ENCODE measurements around the gene EYA4. TPM values are rescaled to one million over a fixed set of nuclear protein-coding genes. Genes with fewer than 3 reads are reported as not detected.

Gene EYA4
- total RNA-seq, 1 experiment from 2014 or later, result not detected

DNA sequence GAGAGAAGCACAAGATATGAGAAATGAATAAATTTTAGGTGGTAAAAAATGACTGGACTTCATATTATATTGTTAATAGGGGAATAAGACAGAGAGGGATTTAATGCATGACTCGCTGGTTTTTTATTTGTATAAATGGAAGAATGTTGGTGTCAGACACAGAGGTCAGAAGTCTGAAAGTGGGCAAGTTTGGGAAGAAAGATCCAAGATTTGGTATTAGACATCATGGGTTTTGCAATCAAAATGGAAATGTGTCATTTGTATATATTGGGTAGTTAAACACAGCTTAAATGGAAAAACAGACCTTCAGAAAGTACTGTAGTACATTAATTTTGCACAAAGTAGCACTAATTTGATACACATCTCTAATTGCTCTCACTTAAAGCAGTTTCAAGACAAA, 96.2 kb downstream of the EYA4 start:
- Histone ChIP-seq H3K4me1 (ENCODE audit: control insufficient read depth, insufficient read depth, low read length) (no peaks in the 10 kb centered on the region), H3K36me3 (ENCODE audit: control insufficient read depth, insufficient read depth, low read length) (no peaks in the 10 kb centered on the region), H3K27me3 (ENCODE audit: control insufficient read depth, insufficient read depth, low read length) (no peaks in the 10 kb centered on the region), H3K4me3 (ENCODE audit: low read depth in 2 of 2, low read length in 2 of 2) (no peak overlapping the region), H3K27ac (ENCODE audit: low read length) (no peak overlapping the region), H3K9me3 (ENCODE audit: control insufficient read depth, insufficient read depth, low read depth, low read length) (no peaks in the 10 kb centered on the region)
- no peak for ATAC-seq
- TF ChIP-seq TCF7L2 (IDR thresholded peaks at IDR 0.05; ENCODE audit: low read depth, low read length), result no peak
- TF ChIP-seq SIN3A (IDR thresholded peaks at IDR 0.05; ENCODE audit: borderline replicate concordance, insufficient read depth, low read depth, low read length), result no peak
- in situ Hi-C loops (cut with HindIII; ENCODE audit: low pct_unique_long_range_greater_than_20kb, low sequenced_read_pairs) (no loop called here), intact Hi-C loops (cut with micrococcal nuclease; ENCODE audit: unreplicated experiment) (no loop called here)
- DNase-seq (ENCODE audit: low read depth, low spot score), result no peak
- CTCF ChIA-PET, result no interaction called here
- BruUV-seq (replicated peaks), result no TSS peak
- POLR2A ChIA-PET, result no interaction called here

DNA sequence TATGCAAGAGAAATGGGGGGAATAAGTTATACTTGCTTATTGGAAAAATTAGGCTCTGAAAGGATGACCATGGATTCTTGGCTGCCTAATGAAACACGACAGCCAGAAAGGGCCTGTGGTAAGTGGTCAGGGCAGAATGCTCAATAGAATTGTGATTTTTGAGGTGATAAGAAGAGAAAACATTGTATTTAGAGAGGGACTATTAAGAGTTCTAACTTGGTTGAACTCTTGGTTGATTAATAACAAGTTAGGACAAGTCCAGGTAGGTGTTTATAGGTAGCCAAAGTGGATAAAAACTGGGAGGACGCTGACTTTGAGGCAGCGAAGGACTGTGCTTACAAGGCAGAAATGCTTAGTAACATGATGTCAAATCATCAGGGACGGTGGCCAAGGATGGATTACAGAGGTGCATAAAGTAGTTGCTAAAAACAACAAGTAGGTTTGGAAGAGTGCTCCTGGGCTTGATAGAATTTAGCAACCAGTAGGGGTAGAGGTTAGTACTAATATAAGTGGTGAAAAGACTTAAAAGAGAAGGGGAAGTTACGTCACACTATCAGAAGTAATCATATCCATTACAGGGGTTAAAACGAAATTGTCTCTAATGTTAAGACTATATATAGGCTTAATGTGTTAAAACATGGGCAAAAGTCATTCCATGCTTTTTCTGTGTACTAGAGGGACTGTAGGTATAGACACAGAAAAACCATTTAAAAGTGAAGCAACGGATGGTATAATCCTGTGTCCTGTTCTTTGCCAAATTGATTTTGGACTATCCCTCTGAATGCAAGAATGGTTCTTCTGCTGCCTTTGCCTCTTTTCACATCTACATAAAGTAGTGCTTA, 98.6 kb downstream of the EYA4 start:
- Histone ChIP-seq H3K27me3 (ENCODE audit: control insufficient read depth, insufficient read depth, low read length) (no peaks in the 10 kb centered on the region), H3K36me3 (ENCODE audit: control insufficient read depth, insufficient read depth, low read length) (no peaks in the 10 kb centered on the region), H3K4me3 (ENCODE audit: low read depth in 2 of 2, low read length in 2 of 2) (no peak overlapping the region), H3K9me3 (ENCODE audit: control insufficient read depth, insufficient read depth, low read depth, low read length) (no peaks in the 10 kb centered on the region), H3K27ac (ENCODE audit: low read length) (no peak overlapping the region), H3K4me1 (ENCODE audit: control insufficient read depth, insufficient read depth, low read length) (no peaks in the 10 kb centered on the region)
- ATAC-seq, result no peak
- DNase-seq (ENCODE audit: low read depth, low spot score), result no peak
- POLR2A ChIA-PET, result no interaction called here
- intact Hi-C loops (cut with micrococcal nuclease; ENCODE audit: unreplicated experiment), result no loop called here
- CTCF ChIA-PET, result no interaction called here
- in situ Hi-C loops (cut with HindIII; ENCODE audit: low pct_unique_long_range_greater_than_20kb, low sequenced_read_pairs), result no loop called here
- TF ChIP-seq TCF7L2 (IDR thresholded peaks at IDR 0.05; ENCODE audit: low read depth, low read length) (no peak), POLR2AphosphoS5 (IDR thresholded peaks at IDR 0.05; ENCODE audit: low read depth, low read length) (no peak)
- BruUV-seq (replicated peaks), result no TSS peak

DNA sequence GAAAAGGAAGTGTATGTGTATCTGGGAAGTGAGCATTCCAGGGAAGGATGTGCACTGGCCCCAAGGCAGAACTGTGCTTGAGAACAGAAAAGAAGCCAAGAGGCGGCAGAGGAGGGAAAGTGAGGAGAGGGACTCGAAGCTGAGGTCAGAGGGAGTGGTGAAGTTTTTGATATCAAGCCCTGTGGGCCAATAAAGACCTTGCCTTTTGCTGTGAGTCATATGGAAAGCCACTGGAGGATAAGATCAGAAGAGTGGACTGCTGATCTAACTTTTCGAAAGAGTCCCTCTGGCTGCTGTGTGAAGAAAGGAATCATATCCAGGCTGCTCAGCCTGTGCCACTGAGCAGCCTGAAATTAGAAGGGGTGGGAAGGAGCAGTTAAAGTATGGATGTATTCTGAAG, 99.4 kb downstream of the EYA4 start:
- BruUV-seq (replicated peaks), result no TSS peak
- ATAC-seq, result no peak
- no peak overlapping the region for H3K4me3 ChIP-seq (ENCODE audit: low read depth in 2 of 2, low read length in 2 of 2)
- no peaks in the 10 kb centered on the region for H3K27me3 ChIP-seq (ENCODE audit: control insufficient read depth, insufficient read depth, low read length)
- TF ChIP-seq TCF7L2 (IDR thresholded peaks at IDR 0.05; ENCODE audit: low read depth, low read length), result no peak
- in situ Hi-C loops (cut with HindIII; ENCODE audit: low pct_unique_long_range_greater_than_20kb, low sequenced_read_pairs), result no loop called here
- no peaks in the 10 kb centered on the region for H3K9me3 ChIP-seq (ENCODE audit: control insufficient read depth, insufficient read depth, low read depth, low read length)
- H3K27ac ChIP-seq (ENCODE audit: low read length), result no peak overlapping the region
- no peaks in the 10 kb centered on the region for H3K36me3 ChIP-seq (ENCODE audit: control insufficient read depth, insufficient read depth, low read length)
- no peaks in the 10 kb centered on the region for H3K4me1 ChIP-seq (ENCODE audit: control insufficient read depth, insufficient read depth, low read length)
- DNase-seq (ENCODE audit: low read depth, low spot score), result no peak
- intact Hi-C loops (cut with micrococcal nuclease; ENCODE audit: unreplicated experiment), result no loop called here
- ChIA-PET CTCF (no interaction called here), POLR2A (no interaction called here)

DNA sequence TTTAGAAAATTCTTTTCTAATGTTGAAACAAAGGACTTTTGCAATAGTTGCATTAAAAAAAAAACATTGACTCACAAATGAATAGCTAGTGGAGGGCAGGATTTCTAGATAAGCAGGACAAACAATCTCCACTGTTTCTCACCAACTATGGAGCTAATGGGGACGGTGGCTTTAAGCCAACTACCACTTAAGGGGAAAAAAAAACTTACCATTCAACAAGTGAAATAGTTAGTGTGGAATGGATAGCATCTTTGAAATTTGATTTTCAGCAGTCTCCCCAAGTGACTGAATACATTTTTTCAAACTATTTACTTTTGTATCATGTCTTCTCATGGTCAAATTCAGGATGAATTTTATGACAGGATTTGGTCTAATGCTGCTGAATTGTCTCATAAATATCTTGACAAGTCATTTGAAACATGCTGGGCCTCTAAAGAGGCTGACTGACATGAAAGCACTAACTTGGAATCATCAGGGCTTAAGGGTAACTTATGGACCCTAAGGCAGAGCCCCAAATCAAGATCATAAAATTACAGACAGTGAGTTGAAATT, 100.5 kb downstream of the EYA4 start:
- CTCF ChIA-PET, result no interaction called here
- H3K36me3 ChIP-seq (ENCODE audit: control insufficient read depth, insufficient read depth, low read length), result no peaks in the 10 kb centered on the region
- POLR2A ChIA-PET, result no interaction called here
- no TSS peak for BruUV-seq (replicated peaks)
- DNase-seq (ENCODE audit: low read depth, low spot score), result no peak
- no peak overlapping the region for H3K4me3 ChIP-seq (ENCODE audit: low read depth in 2 of 2, low read length in 2 of 2)
- H3K9me3 ChIP-seq (ENCODE audit: control insufficient read depth, insufficient read depth, low read depth, low read length), result no peaks in the 10 kb centered on the region
- no peak for ATAC-seq
- no peaks in the 10 kb centered on the region for H3K4me1 ChIP-seq (ENCODE audit: control insufficient read depth, insufficient read depth, low read length)
- intact Hi-C loops (cut with micrococcal nuclease; ENCODE audit: unreplicated experiment), result no loop called here
- no peak for TF ChIP-seq TCF7L2 (IDR thresholded peaks at IDR 0.05; ENCODE audit: low read depth, low read length)
- in situ Hi-C loops (cut with HindIII; ENCODE audit: low pct_unique_long_range_greater_than_20kb, low sequenced_read_pairs), result no loop called here
- no peaks in the 10 kb centered on the region for H3K27me3 ChIP-seq (ENCODE audit: control insufficient read depth, insufficient read depth, low read length)
- H3K27ac ChIP-seq (ENCODE audit: low read length), result no peak overlapping the region

DNA sequence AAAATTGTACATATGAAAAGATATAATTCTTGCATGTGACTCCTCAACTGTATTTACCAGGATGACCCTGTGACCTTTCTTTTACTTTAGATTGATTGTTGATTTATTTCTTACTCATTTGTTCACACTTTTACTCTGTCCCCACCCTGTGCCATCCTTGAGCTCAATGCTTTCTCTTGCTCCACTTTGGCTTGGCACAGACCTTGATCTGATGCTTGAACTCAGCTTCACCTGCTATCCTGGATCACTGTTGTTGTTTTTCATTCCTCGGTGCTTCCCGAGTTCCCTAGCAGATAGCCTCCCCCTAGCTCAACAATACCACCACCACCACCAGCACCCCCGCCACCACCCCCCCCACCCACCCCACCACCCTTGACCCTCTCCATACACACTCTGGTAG, 102.1 kb downstream of the EYA4 start:
- intact Hi-C loops (cut with micrococcal nuclease; ENCODE audit: unreplicated experiment) (no loop called here), in situ Hi-C loops (cut with HindIII; ENCODE audit: low pct_unique_long_range_greater_than_20kb, low sequenced_read_pairs) (no loop called here)
- TF ChIP-seq, protein P1, sequence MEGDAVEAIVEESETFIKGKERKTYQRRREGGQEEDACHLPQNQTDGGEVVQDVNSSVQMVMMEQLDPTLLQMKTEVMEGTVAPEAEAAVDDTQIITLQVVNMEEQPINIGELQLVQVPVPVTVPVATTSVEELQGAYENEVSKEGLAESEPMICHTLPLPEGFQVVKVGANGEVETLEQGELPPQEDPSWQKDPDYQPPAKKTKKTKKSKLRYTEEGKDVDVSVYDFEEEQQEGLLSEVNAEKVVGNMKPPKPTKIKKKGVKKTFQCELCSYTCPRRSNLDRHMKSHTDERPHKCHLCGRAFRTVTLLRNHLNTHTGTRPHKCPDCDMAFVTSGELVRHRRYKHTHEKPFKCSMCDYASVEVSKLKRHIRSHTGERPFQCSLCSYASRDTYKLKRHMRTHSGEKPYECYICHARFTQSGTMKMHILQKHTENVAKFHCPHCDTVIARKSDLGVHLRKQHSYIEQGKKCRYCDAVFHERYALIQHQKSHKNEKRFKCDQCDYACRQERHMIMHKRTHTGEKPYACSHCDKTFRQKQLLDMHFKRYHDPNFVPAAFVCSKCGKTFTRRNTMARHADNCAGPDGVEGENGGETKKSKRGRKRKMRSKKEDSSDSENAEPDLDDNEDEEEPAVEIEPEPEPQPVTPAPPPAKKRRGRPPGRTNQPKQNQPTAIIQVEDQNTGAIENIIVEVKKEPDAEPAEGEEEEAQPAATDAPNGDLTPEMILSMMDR (IDR thresholded peaks at IDR 0.05), result no peak
- TF ChIP-seq, protein P2, sequence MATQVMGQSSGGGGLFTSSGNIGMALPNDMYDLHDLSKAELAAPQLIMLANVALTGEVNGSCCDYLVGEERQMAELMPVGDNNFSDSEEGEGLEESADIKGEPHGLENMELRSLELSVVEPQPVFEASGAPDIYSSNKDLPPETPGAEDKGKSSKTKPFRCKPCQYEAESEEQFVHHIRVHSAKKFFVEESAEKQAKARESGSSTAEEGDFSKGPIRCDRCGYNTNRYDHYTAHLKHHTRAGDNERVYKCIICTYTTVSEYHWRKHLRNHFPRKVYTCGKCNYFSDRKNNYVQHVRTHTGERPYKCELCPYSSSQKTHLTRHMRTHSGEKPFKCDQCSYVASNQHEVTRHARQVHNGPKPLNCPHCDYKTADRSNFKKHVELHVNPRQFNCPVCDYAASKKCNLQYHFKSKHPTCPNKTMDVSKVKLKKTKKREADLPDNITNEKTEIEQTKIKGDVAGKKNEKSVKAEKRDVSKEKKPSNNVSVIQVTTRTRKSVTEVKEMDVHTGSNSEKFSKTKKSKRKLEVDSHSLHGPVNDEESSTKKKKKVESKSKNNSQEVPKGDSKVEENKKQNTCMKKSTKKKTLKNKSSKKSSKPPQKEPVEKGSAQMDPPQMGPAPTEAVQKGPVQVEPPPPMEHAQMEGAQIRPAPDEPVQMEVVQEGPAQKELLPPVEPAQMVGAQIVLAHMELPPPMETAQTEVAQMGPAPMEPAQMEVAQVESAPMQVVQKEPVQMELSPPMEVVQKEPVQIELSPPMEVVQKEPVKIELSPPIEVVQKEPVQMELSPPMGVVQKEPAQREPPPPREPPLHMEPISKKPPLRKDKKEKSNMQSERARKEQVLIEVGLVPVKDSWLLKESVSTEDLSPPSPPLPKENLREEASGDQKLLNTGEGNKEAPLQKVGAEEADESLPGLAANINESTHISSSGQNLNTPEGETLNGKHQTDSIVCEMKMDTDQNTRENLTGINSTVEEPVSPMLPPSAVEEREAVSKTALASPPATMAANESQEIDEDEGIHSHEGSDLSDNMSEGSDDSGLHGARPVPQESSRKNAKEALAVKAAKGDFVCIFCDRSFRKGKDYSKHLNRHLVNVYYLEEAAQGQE (IDR thresholded peaks at IDR 0.05; ENCODE audit: insufficient read depth in 1 of 2, low read depth in 2 of 2, low read length in 1 of 2), result no peak
- no peak for ATAC-seq
- no peak for DNase-seq (ENCODE audit: low read depth, low spot score)
- Histone ChIP-seq H3K9me3 (ENCODE audit: control insufficient read depth, insufficient read depth, low read depth, low read length) (no peaks in the 10 kb centered on the region), H3K36me3 (ENCODE audit: control insufficient read depth, insufficient read depth, low read length) (no peaks in the 10 kb centered on the region), H3K27ac (ENCODE audit: low read length) (no peak overlapping the region), H3K27me3 (ENCODE audit: control insufficient read depth, insufficient read depth, low read length) (no peaks in the 10 kb centered on the region), H3K4me1 (ENCODE audit: control insufficient read depth, insufficient read depth, low read length) (no peaks in the 10 kb centered on the region), H3K4me3 (ENCODE audit: low read depth in 2 of 2, low read length in 2 of 2) (no peak overlapping the region)
- ChIA-PET POLR2A (no interaction called here), CTCF (no interaction called here)
- no TSS peak for BruUV-seq (replicated peaks)

All from Panc1 (cell line).